K562 (cell line): ENCODE results near the gene HOXA9. TPM values are rescaled to one million over a fixed set of nuclear protein-coding genes. Genes with fewer than 3 reads are reported as not detected.

ENCODE experiments used
- BCLAF1 ChIP-seq, 2 experiments: fragments of 450-650 bp in 1 of 2; IDR thresholded peaks; 2 replicates each; pipeline ENCODE4 v1.6.1; 2011 to 2017; ENCODE audit warnings: low read depth in 2 of 2, antibody characterized with exemption in 1 of 2, borderline replicate concordance in 1 of 2, low read length in 1 of 2, mild to moderate bottlenecking in 1 of 2, mixed read lengths in 1 of 2; ENCODE audit not compliant: control insufficient read depth in 1 of 2
- GATAD2A ChIP-seq: fragments of 450-650 bp; IDR thresholded peaks from 2 replicates; pipeline ENCODE4 v1.6.1; 2017
- LEF1 ChIP-seq: fragments of 450-650 bp; IDR thresholded peaks from 2 replicates; pipeline ENCODE4 v1.6.1; 2016; ENCODE audit warnings: mild to moderate bottlenecking
- NRF1 ChIP-seq, 2 experiments: fragments of 450-650 bp; IDR thresholded peaks in 1 of 2; conservative IDR thresholded peaks in 1 of 2; 2 replicates each; pipeline ENCODE4 v1.6.1; 2014; ENCODE audit warnings: mild to moderate bottlenecking in 2 of 2
- RAD21 ChIP-seq, 2 experiments: fragments of 250-450 bp in 1 of 2; fragments of 450-650 bp in 1 of 2; sonication (Bioruptor Pico) in 1 of 2; formaldehyde crosslinking in 1 of 2; IDR thresholded peaks in 1 of 2; conservative IDR thresholded peaks in 1 of 2; 2 replicates each; pipeline versions ENCODE4 v1.4.0 to v1.8.0; 2020 to 2022; ENCODE audit warnings: mild to moderate bottlenecking in 2 of 2, moderate library complexity in 1 of 2
- polyA plus RNA-seq, 8 experiments: library from polyadenylated mRNA; depleted of rRNA in 4 of 8; stranded (reverse) in 5 of 8; unstranded in 3 of 8; fragments of >200 nt; fragmentation: Nextera tagmentation in 2 of 8; fragmentation: Illumina TruSeq in 1 of 8; extraction: Ambion mirVana in 2 of 8; extraction: Trizol in 1 of 8; gene quantifications; 2 replicates each; pipeline versions ENCODE4 v1.2.1 to v1.2.3, GENCODE V29; 2011 to 2014; ENCODE audit warnings: inconsistent platforms in 1 of 8, missing spikeins in 1 of 8
- total RNA-seq, 7 experiments: library from RNA; depleted of rRNA in 6 of 7; stranded (reverse); fragments of >200 nt in 6 of 7; fragmentation: Illumina TruSeq in 2 of 7; extraction: Trizol in 2 of 7; gene quantifications; 2 replicates each; pipeline versions ENCODE4 v1.2.1 to v1.2.3, GENCODE V29; 2011 to 2021; ENCODE audit warnings: low replicate concordance in 1 of 7
- TF ChIP-seq, protein P1 (sequence below): sonication (generic); formaldehyde crosslinking; IDR thresholded peaks from 2 replicates; pipeline ENCODE4 v1.8.0; 2022; ENCODE audit warnings: missing genetic modification reagents, mild to moderate bottlenecking, moderate library complexity, borderline replicate concordance
- TF ChIP-seq, protein P2 (sequence below), 2 experiments: IDR thresholded peaks in 1 of 2; conservative IDR thresholded peaks in 1 of 2; 2 replicates each; pipeline ENCODE4 v1.6.1; 2016; ENCODE audit warnings: low read depth in 2 of 2, mild to moderate bottlenecking in 1 of 2, missing compliant biosample characterization in 1 of 2, missing genetic modification characterization in 1 of 2, moderate library complexity in 1 of 2

The HOXA9 gene
- total and polyA plus RNA-seq, 9 of the 15 experiments (the other 6 are each of a cell fraction or from before 2014, with no cell fraction given) = not detected

- TF ChIP-seq BCLAF1 (IDR thresholded peaks at IDR 0.05; ENCODE audit: borderline replicate concordance in 1 of 2, control insufficient read depth in 1 of 2, low read depth in 2 of 2, low read length in 1 of 2) (no peak), GATAD2A (no peak), LEF1 (no peak), NRF1 (conservative IDR thresholded peaks at IDR 0.05 in 1 of 2, IDR thresholded peaks at IDR 0.05 in 1 of 2) (0 out of 4 replicates have a peak, but pooled peaks of 1 of the 2 experiments have one; percentile 12), RAD21 (CRISPR knock-in tag; conservative IDR thresholded peaks at IDR 0.05 in 1 of 2, IDR thresholded peaks at IDR 0.05 in 1 of 2) (peak in 1 of 2 experiments; percentile 54; a peak in 3 of 4 replicates)
- TF ChIP-seq, protein P1, sequence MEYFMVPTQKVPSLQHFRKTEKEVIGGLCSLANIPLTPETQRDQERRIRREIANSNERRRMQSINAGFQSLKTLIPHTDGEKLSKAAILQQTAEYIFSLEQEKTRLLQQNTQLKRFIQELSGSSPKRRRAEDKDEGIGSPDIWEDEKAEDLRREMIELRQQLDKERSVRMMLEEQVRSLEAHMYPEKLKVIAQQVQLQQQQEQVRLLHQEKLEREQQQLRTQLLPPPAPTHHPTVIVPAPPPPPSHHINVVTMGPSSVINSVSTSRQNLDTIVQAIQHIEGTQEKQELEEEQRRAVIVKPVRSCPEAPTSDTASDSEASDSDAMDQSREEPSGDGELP (CRISPR knock-in tag) = peak; percentile 62; the same call in 1 of the 2 replicates
- TF ChIP-seq, protein P2, sequence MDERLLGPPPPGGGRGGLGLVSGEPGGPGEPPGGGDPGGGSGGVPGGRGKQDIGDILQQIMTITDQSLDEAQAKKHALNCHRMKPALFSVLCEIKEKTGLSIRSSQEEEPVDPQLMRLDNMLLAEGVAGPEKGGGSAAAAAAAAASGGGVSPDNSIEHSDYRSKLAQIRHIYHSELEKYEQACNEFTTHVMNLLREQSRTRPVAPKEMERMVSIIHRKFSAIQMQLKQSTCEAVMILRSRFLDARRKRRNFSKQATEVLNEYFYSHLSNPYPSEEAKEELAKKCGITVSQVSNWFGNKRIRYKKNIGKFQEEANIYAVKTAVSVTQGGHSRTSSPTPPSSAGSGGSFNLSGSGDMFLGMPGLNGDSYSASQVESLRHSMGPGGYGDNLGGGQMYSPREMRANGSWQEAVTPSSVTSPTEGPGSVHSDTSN (CRISPR knock-in tag; IDR thresholded peaks at IDR 0.05; ENCODE audit: low read depth) = peak; percentile 35
- TF ChIP-seq, protein P2 (tag; conservative IDR thresholded peaks at IDR 0.05; ENCODE audit: low read depth) = peak; percentile 72
These were observed 14.6 kb downstream of the HOXA9 start (continued) for GRCh38 chr7:27150568-27151340.
